ENCODE measurements around the gene ATF7IP. TPM values are rescaled to one million over a fixed set of nuclear protein-coding genes. Genes with fewer than 3 reads are reported as not detected.

The ATF7IP gene
- total and polyA plus RNA-seq, 2 donors = 23.9 to 28.0 TPM

DNA sequence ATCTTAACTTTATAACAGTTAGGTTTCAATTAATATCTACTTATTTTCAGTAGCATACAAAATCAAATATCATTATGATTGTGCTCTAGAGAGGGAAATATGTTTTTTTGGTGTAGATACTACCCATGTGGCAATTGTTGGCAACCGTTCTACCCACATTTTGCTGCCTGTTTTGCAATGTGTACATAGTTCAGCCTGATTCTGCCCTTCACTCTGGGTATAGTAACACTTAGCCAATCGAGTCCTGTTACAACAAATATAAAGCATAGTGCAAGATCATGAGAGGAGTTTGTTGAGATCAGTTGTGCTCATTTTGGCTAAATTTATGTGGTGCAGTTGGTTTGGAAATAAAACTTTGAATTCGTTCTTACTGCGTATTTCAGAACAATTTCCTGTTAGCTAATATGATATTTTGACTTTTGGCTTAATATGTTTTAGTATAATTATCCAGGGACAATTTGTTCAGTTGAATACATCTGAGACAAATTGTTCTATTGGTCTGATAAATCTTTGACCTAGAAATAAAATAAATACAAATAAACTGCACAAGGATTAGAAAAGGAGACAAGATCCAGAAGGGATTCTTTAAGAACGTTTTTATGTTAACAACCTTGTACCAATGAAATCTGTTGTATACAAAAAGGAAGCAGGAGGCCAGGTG lies 76.9 kb downstream of the ATF7IP start:
- no peak overlapping the region for H3K27ac ChIP-seq (ENCODE audit: low read depth in 1 of 2, low read length in 1 of 2)

DNA sequence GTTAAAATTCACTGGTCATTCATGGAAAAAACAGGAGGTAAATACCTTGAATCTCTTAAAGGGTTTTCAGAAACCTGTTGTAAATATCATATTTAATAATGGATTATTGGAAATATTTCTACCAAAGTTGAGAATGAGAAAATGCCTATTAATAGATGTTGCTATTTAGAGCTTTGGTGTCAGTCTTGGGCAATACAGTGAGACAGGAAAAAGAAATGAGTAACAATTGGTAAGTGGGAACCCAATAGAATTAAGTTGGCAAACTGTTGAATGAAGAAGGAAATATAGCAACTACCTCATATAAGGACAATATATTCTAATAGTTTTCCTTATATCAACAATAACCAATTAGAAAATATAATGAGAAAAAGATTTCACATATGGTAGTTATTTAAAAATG lies 78.0 kb downstream of the ATF7IP start:
- Histone ChIP-seq H3K27me3 (ENCODE audit: control insufficient read depth in 2 of 2, insufficient read depth in 1 of 2, low read length in 1 of 2) (no peaks in the 10 kb centered on the region), H3K9me3 (ENCODE audit: control insufficient read depth in 2 of 2, insufficient read depth in 1 of 2, low read length in 1 of 2) (no peaks in the 10 kb centered on the region), H3K36me3 (ENCODE audit: control insufficient read depth in 2 of 2, insufficient read depth in 2 of 2, low read length in 1 of 2) (peaks cover 14 to 56% of the 10 kb centered on the region in 2 donors), H3K4me1 (ENCODE audit: control insufficient read depth in 2 of 2, insufficient read depth in 2 of 2, low read length in 2 of 2) (no peaks in the 10 kb centered on the region), H3K4me3 (ENCODE audit: low read length in 2 of 2) (no peak overlapping the region), H3K27ac (ENCODE audit: low read depth in 1 of 2, low read length in 1 of 2) (no peak overlapping the region)
- DNase-seq (ENCODE audit: low read depth in 6 of 9, low spot score in 9 of 9) = no peak

More for the DNA sequence above, 76.9 kb downstream of the ATF7IP start:
- WGBS = 85% methylated on average over 5 of the region's 5 CpGs
- H3K4me1 ChIP-seq (ENCODE audit: control insufficient read depth in 2 of 2, insufficient read depth in 2 of 2, low read length in 2 of 2) = no peaks in the 10 kb centered on the region
- H3K27me3 ChIP-seq (ENCODE audit: control insufficient read depth in 2 of 2, insufficient read depth in 1 of 2, low read length in 1 of 2) = no peaks in the 10 kb centered on the region
- no peak for DNase-seq (ENCODE audit: low read depth in 6 of 9, low spot score in 9 of 9)
- no peak overlapping the region for H3K4me3 ChIP-seq (ENCODE audit: low read length in 2 of 2)
- peaks cover 20 to 56% of the 10 kb centered on the region in 2 donors for H3K36me3 ChIP-seq (ENCODE audit: control insufficient read depth in 2 of 2, insufficient read depth in 2 of 2, low read length in 1 of 2)
- no peaks in the 10 kb centered on the region for H3K9me3 ChIP-seq (ENCODE audit: control insufficient read depth in 2 of 2, insufficient read depth in 1 of 2, low read length in 1 of 2)

DNA sequence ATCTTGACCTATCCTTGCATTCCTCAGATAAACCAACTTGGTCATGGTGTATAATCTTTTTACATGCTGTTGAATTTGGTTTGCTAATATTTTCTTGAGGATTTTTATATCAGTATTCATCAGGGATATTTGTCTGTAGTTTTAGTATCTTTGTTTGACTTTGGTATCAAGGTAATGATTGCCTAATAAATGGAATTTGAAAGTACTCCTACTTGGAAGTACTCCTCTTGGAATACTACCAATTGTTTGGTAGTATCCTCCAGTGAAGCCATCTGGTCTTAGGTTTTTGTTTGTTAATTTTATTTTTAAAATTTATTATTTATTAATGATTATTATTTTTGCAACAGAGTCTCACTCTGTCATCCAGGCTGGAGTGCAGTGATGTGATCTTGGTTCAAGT lies 85.0 kb downstream of the ATF7IP start:
- Histone ChIP-seq H3K27me3 (ENCODE audit: control insufficient read depth in 2 of 2, insufficient read depth in 1 of 2, low read length in 1 of 2) (no peaks in the 10 kb centered on the region), H3K4me1 (ENCODE audit: control insufficient read depth in 2 of 2, insufficient read depth in 2 of 2, low read length in 2 of 2) (peaks cover 0 to 4% of the 10 kb centered on the region in 2 donors), H3K4me3 (ENCODE audit: low read length in 2 of 2) (no peak overlapping the region), H3K36me3 (ENCODE audit: control insufficient read depth in 2 of 2, insufficient read depth in 2 of 2, low read length in 1 of 2) (peaks cover 12 to 44% of the 10 kb centered on the region in 2 donors), H3K9me3 (ENCODE audit: control insufficient read depth in 2 of 2, insufficient read depth in 1 of 2, low read length in 1 of 2) (no peaks in the 10 kb centered on the region), H3K27ac (ENCODE audit: low read depth in 1 of 2, low read length in 1 of 2) (no peak overlapping the region)
- no peak for DNase-seq (ENCODE audit: low read depth in 6 of 9, low spot score in 9 of 9)

DNA sequence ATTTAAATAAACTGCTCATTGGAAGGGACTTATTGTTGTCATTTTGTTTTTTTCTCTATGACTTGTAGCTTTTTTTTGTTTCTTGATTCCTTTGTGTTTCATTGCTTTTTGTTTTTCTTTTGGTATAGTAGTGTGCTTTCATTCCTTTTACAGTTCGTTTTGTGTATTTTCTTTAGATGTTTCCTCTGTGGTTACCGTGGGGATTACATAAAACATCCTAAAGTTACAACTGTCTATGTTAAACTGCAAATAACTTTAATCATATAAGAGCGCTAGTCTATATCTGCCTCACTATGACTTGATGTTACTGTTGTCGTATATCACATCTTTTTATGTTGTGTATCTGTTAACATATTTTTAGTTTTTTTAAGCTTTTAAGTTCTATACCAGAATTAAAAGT lies 86.9 kb downstream of the ATF7IP start:
- no peak overlapping the region for H3K4me3 ChIP-seq (ENCODE audit: low read length in 2 of 2)
- peaks cover 13 to 51% of the 10 kb centered on the region in 2 donors for H3K36me3 ChIP-seq (ENCODE audit: control insufficient read depth in 2 of 2, insufficient read depth in 2 of 2, low read length in 1 of 2)
- H3K4me1 ChIP-seq (ENCODE audit: control insufficient read depth in 2 of 2, insufficient read depth in 2 of 2, low read length in 2 of 2) = peaks cover 0 to 4% of the 10 kb centered on the region in 2 donors
- no peaks in the 10 kb centered on the region for H3K9me3 ChIP-seq (ENCODE audit: control insufficient read depth in 2 of 2, insufficient read depth in 1 of 2, low read length in 1 of 2)
- peak overlapping the region in 1 of 2 donors; percentile 36 for H3K27ac ChIP-seq (ENCODE audit: low read depth in 1 of 2, low read length in 1 of 2)
- H3K27me3 ChIP-seq (ENCODE audit: control insufficient read depth in 2 of 2, insufficient read depth in 1 of 2, low read length in 1 of 2) = no peaks in the 10 kb centered on the region
- DNase-seq (ENCODE audit: low read depth in 6 of 9, low spot score in 9 of 9) = peak in 3 of 9 donors; percentile 6 to 46 (median 25)
- WGBS = 46% methylated on average over 4 of the region's 4 CpGs

DNA sequence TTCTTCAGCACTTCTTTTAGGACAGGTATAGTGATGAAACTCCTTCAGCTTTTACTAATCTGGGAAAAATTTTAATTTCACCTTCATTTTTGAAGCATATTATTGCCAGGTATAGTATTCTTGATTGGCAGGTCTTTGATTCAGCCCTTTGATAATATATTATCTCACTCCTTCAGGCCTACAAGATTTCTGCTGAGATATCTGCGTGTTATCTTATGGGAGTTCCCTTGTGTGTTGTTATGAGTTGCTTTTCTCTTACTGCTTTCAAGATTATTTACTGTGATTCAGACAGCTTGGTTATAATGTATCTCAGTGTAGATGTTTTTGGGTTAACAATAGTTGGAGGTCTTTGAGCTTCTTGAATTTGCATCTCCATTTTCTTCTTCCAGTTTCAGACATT lies 87.4 kb downstream of the ATF7IP start:
- H3K36me3 ChIP-seq (ENCODE audit: control insufficient read depth in 2 of 2, insufficient read depth in 2 of 2, low read length in 1 of 2) = peaks cover 12 to 47% of the 10 kb centered on the region in 2 donors
- H3K27ac ChIP-seq (ENCODE audit: low read depth in 1 of 2, low read length in 1 of 2) = no peak overlapping the region
- DNase-seq (ENCODE audit: low read depth in 6 of 9, low spot score in 9 of 9) = no peak
- H3K9me3 ChIP-seq (ENCODE audit: control insufficient read depth in 2 of 2, insufficient read depth in 1 of 2, low read length in 1 of 2) = no peaks in the 10 kb centered on the region
- peaks cover 0 to 4% of the 10 kb centered on the region in 2 donors for H3K4me1 ChIP-seq (ENCODE audit: control insufficient read depth in 2 of 2, insufficient read depth in 2 of 2, low read length in 2 of 2)
- H3K27me3 ChIP-seq (ENCODE audit: control insufficient read depth in 2 of 2, insufficient read depth in 1 of 2, low read length in 1 of 2) = no peaks in the 10 kb centered on the region
- H3K4me3 ChIP-seq (ENCODE audit: low read length in 2 of 2) = no peak overlapping the region
- WGBS = 89% methylated on average over 1 of the region's 1 CpG

DNA sequence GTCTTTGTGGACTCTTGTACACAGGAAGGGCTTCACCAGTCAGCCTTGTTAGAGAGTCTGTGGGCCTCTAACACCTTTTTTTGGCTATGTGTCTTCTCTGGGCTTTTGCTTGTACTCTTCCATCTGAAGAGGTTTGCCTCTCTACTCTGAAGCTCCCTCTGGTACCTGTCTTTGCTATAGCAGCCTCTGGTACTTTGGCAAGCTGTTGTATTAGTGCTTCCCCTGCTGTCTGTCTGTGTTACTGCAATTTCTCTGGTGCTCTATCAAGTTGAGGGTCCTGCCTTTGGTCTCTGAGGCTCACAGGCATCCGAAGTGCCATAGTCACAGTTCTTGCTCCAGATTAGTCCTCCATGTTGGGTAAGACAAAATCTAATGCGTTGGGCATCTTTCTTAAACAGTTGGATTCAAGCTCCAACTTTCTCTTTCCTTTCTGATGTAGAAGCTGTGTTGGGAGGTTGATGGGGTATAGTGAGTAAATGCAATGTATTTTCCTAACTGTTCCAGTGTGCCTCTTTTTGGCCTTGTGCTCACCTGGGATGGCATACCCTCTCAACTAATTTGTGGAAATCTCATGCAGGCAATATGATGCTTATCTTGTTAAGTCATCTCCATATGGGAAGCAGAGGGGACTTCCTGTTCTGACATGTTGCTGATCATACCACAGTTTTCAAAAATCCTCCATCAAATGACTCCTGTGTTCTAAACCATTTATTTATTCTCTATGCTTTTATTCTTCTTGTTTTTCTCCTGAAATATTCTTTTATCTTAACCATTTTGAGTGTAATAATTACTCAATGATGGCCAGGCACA lies 88.8 kb downstream of the ATF7IP start:
- peak; percentile 29 to 82 (median 54) for DNase-seq (ENCODE audit: low read depth in 6 of 9, low spot score in 9 of 9)
- no peaks in the 10 kb centered on the region for H3K9me3 ChIP-seq (ENCODE audit: control insufficient read depth in 2 of 2, insufficient read depth in 1 of 2, low read length in 1 of 2)
- 93% methylated on average over 2 of the region's 2 CpGs for WGBS
- no peak overlapping the region for H3K27ac ChIP-seq (ENCODE audit: low read depth in 1 of 2, low read length in 1 of 2)
- H3K4me3 ChIP-seq (ENCODE audit: low read length in 2 of 2) = no peak overlapping the region
- no peaks in the 10 kb centered on the region for H3K27me3 ChIP-seq (ENCODE audit: control insufficient read depth in 2 of 2, insufficient read depth in 1 of 2, low read length in 1 of 2)
- peaks cover 0 to 4% of the 10 kb centered on the region in 2 donors for H3K4me1 ChIP-seq (ENCODE audit: control insufficient read depth in 2 of 2, insufficient read depth in 2 of 2, low read length in 2 of 2)
- H3K36me3 ChIP-seq (ENCODE audit: control insufficient read depth in 2 of 2, insufficient read depth in 2 of 2, low read length in 1 of 2) = peaks cover 15 to 42% of the 10 kb centered on the region in 2 donors

DNA sequence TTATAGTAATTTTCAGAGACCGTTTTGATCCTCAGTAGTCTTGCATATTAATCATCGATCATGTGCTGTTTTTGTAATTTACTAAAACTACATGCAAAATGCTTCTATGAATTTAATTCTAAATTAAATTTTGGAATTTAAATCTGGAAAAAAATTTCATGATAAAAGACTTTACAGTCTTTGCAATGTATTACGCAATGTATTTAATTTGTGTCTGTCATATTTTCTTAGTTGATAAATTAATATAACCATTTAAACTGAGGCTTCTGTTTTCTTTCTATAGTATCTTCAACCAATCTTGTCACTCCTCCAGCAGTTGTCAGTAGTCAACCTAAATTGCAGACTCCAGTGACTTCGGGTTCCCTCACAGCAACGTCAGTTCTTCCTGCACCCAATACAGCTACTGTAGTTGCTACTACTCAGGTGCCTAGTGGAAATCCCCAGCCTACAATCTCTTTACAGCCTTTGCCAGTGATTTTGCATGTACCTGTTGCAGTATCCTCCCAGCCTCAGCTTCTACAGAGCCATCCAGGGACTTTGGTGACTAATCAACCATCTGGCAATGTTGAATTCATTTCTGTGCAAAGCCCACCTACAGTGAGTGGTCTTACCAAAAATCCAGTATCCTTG lies 94.8 kb downstream of the ATF7IP start:
- H3K4me1 ChIP-seq (ENCODE audit: control insufficient read depth in 2 of 2, insufficient read depth in 2 of 2, low read length in 2 of 2) = no peaks in the 10 kb centered on the region
- no peak overlapping the region for H3K27ac ChIP-seq (ENCODE audit: low read depth in 1 of 2, low read length in 1 of 2)
- H3K4me3 ChIP-seq (ENCODE audit: low read length in 2 of 2) = no peak overlapping the region
- 98% methylated on average over 5 of the region's 5 CpGs for WGBS
- H3K27me3 ChIP-seq (ENCODE audit: control insufficient read depth in 2 of 2, insufficient read depth in 1 of 2, low read length in 1 of 2) = no peaks in the 10 kb centered on the region
- H3K36me3 ChIP-seq (ENCODE audit: control insufficient read depth in 2 of 2, insufficient read depth in 2 of 2, low read length in 1 of 2) = peaks cover 13 to 53% of the 10 kb centered on the region in 2 donors
- no peak for DNase-seq (ENCODE audit: low read depth in 6 of 9, low spot score in 9 of 9)
- no peaks in the 10 kb centered on the region for H3K9me3 ChIP-seq (ENCODE audit: control insufficient read depth in 2 of 2, insufficient read depth in 1 of 2, low read length in 1 of 2)

DNA sequence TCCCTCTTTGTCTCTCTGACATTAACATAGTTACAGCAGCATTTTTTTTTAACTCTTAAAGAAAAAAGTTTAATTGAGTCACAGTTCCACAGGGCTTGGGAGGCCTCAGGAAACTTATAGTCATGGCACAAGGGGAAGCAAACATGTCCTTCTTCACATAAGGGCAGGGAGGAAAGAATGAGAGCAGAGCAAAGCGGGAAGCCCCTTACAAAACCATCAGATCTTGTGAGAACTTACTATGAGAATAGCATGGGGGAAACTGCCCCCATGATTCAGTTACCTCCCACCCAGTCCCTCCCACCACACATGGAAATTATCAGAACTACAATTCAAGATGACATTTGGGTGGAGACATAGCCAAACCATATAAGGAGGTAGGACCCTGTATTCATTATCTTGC lies 106.0 kb downstream of the ATF7IP start:
- H3K27me3 ChIP-seq (ENCODE audit: control insufficient read depth in 2 of 2, insufficient read depth in 1 of 2, low read length in 1 of 2) = no peaks in the 10 kb centered on the region
- peaks cover 2 to 5% of the 10 kb centered on the region in 2 donors for H3K9me3 ChIP-seq (ENCODE audit: control insufficient read depth in 2 of 2, insufficient read depth in 1 of 2, low read length in 1 of 2)
- no peak for DNase-seq (ENCODE audit: low read depth in 6 of 9, low spot score in 9 of 9)
- 98% methylated on average over 1 of the region's 1 CpG for WGBS
- no peaks in the 10 kb centered on the region for H3K4me1 ChIP-seq (ENCODE audit: control insufficient read depth in 2 of 2, insufficient read depth in 2 of 2, low read length in 2 of 2)
- no peak overlapping the region for H3K27ac ChIP-seq (ENCODE audit: low read depth in 1 of 2, low read length in 1 of 2)
- H3K36me3 ChIP-seq (ENCODE audit: control insufficient read depth in 2 of 2, insufficient read depth in 2 of 2, low read length in 1 of 2) = peaks cover 22 to 52% of the 10 kb centered on the region in 2 donors
- H3K4me3 ChIP-seq (ENCODE audit: low read length in 2 of 2) = no peak overlapping the region

DNA sequence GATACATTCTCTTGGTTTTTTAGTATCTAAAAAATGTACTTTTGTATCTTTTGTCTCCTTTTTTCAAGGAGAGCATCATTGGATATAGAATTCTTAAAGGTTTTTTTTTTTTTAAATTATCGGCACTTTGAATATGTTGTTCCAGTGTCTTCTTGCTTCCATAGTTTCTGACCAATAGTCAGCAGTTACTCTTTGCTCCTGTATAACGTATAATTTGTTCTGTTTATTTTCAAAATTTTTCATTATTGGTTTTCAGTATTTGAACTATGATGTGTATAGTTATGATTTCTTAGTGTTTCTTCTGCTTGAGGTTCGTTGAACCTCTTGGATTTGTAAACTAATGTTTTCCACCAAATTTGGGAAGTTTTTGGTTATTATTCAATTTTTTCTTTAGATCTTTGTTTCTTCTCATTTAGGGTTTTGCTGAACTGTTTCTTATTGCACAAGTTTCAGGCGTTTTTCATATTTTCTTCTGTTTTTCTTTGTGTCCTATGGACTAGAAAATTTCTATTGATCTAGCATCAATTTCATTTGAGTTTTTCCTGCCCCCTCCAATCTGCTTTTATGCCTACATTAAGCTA lies 108.3 kb downstream of the ATF7IP start:
- peaks cover 2 to 5% of the 10 kb centered on the region in 2 donors for H3K9me3 ChIP-seq (ENCODE audit: control insufficient read depth in 2 of 2, insufficient read depth in 1 of 2, low read length in 1 of 2)
- no peaks in the 10 kb centered on the region for H3K27me3 ChIP-seq (ENCODE audit: control insufficient read depth in 2 of 2, insufficient read depth in 1 of 2, low read length in 1 of 2)
- no peak overlapping the region for H3K27ac ChIP-seq (ENCODE audit: low read depth in 1 of 2, low read length in 1 of 2)
- no peaks in the 10 kb centered on the region for H3K4me1 ChIP-seq (ENCODE audit: control insufficient read depth in 2 of 2, insufficient read depth in 2 of 2, low read length in 2 of 2)
- peaks cover 26 to 44% of the 10 kb centered on the region in 2 donors for H3K36me3 ChIP-seq (ENCODE audit: control insufficient read depth in 2 of 2, insufficient read depth in 2 of 2, low read length in 1 of 2)
- H3K4me3 ChIP-seq (ENCODE audit: low read length in 2 of 2) = no peak overlapping the region
- 99% methylated on average over 4 of the region's 4 CpGs for WGBS
- DNase-seq (ENCODE audit: low read depth in 6 of 9, low spot score in 9 of 9) = peak in 1 of 9 donors; percentile 29
